Heart left ventricle (tissue), 16 donors: ENCODE data around the gene QSOX2. TPM values are rescaled to one million over a fixed set of nuclear protein-coding genes. Genes with fewer than 3 reads are reported as not detected.
A peak's percentile ranks its signal among the peaks of the same experiment; 100 is the strongest.

Experiments used
- ATAC-seq, 4 donors: fragments of 200-7000 bp; cut with Tn5 transposase; one replicate each; pipeline ENCODE4 v1.9.1; 2020 to 2022; ENCODE audit warnings: moderate library complexity in 4 of 4, mild to moderate bottlenecking in 3 of 4, moderate number of reproducible peaks in 1 of 4
- DNase-seq, 5 donors: peaks; one replicate each; pipeline ENCODE4 v3.0.0-alpha.2; 2020
- H3K27ac ChIP-seq, 12 donors: fragments of 200-600 bp; sonication (generic) in 4 of 12; one replicate each; pipeline versions ENCODE4 v1.5.0 to v1.8.0; 2016 to 2022; ENCODE audit warnings: mild to moderate bottlenecking in 2 of 12
- H3K27me3 ChIP-seq, 9 donors: fragments of 200-600 bp; sonication (generic) in 2 of 9; one replicate each; pipeline versions ENCODE4 v1.5.1 to v1.8.0; 2016 to 2022; ENCODE audit warnings: mild to moderate bottlenecking in 3 of 9
- H3K36me3 ChIP-seq, 9 donors: fragments of 200-600 bp; sonication (generic) in 2 of 9; one replicate each; pipeline versions ENCODE4 v1.5.0 to v1.8.0; 2018 to 2022; ENCODE audit warnings: mild to moderate bottlenecking in 2 of 9
- H3K4me1 ChIP-seq, 12 donors: fragments of 200-600 bp; sonication (generic) in 4 of 12; one replicate each; pipeline versions ENCODE4 v1.5.0 to v1.8.0; 2016 to 2022; ENCODE audit warnings: mild to moderate bottlenecking in 3 of 12
- H3K4me3 ChIP-seq, 12 donors: fragments of 200-600 bp; sonication (generic) in 4 of 12; one replicate each; pipeline versions ENCODE4 v1.5.0 to v1.8.0; 2017 to 2022; ENCODE audit warnings: mild to moderate bottlenecking in 9 of 12, moderate library complexity in 4 of 12
- H3K9me3 ChIP-seq, 12 donors: fragments of 200-600 bp; sonication (generic) in 4 of 12; one replicate each; pipeline versions ENCODE4 v1.5.0 to v1.8.0; 2016 to 2022; ENCODE audit warnings: mild to moderate bottlenecking in 1 of 12
- CTCF ChIP-seq, 12 donors: fragments of 200-600 bp; sonication (generic) in 4 of 12; IDR thresholded peaks; one replicate each; pipeline versions ENCODE4 v1.5.0 to v1.8.0; 2018 to 2022; ENCODE audit warnings: antibody characterized with exemption in 12 of 12, mild to moderate bottlenecking in 5 of 12
- POLR2A ChIP-seq, 2 donors: fragments of 450-650 bp; IDR thresholded peaks; one replicate each; pipeline ENCODE4 v1.6.1; 2017; ENCODE audit warnings: antibody characterized with exemption in 2 of 2, mild to moderate bottlenecking in 2 of 2, moderate library complexity in 2 of 2
- WGBS, 4 donors: extraction: QIAGEN DNeasy Blood & Tissue Kit in 2 of 4; methylation state at CpG; one replicate each; pipeline versions ENCODE4 v1.1.5 to v1.1.7; 2013 to 2018; 5-methylcytosine and 5-hydroxymethylcytosine counted together
- intact Hi-C, 10 donors: fragments of 100-400 bp; cut with DNase I; formaldehyde crosslinking; loops; one replicate each; pipeline versions ENCODE4 v1.11.1 to v1.14.2; 2022
- long read RNA-seq, 3 donors: library from polyadenylated mRNA; unstranded; transcript quantifications; one replicate each; pipeline ENCODE4 v2.0.0, GENCODE V29; 2020 to 2021
- polyA plus RNA-seq, 2 donors: library from polyadenylated mRNA; stranded (reverse); fragments of 200-250 nt; gene quantifications; one replicate each; pipeline ENCODE4 v1.2.3, GENCODE V29; 2013
- total RNA-seq, 9 donors: library from RNA; depleted of rRNA in 2 of 9; stranded (reverse); fragments of >200 nt in 2 of 9; fragmentation: NEBNext Ultra II Directional in 3 of 9; extraction: Animal tissue kit (Norgen Biotek cat#: 25700) in 3 of 9; gene quantifications; one replicate each; pipeline versions ENCODE4 v1.1.0 to v1.2.4, GENCODE V29; 2016 to 2023
- donor health status: ischemic (EF 13 %, LVEDD 7.1; RV severe dilation, severe dysfunction).
- donor health status: healthy with polysubstance abuse.
- donor health status: DM: no; HTN: yes; CAD: no.
- donor health status: DM: no; HTN: no; CAD: no.
- donor health status: ischemic (EF 25% LVEDD 6.9; RV normal size, moderate dysfunction).
- donor health status: ischemic (EF 25% LVEDD 5.7; RV mildly dilated, moderate dysfunction).
- donor health status: healthy.
- donor health status: DM: yes; HTN: yes; CAD: no.
- donor health status: ischemic (EF 35%, LVEDD 5.7; RV mildly dilated, moderate dysfunction).
- donor health status: nonischemic (EF 11% LVEDD 7.7; RV severe dilation, severe dysfunction).
- donor health status: DM: yes; HTN: yes; CAD: no.
- donor health status: PGD.
- donor health status: ischemic (EF 29% LVEDD 5.4; RV normal size, mild dysfunction).
- donor health status: nonischemic (EF 23%, LVEDD 6.1; RV moderate dilation, normal function).

The QSOX2 gene
- total RNA-seq = 1 to 10 TPM; 4.8 to 7.8 (median 5.9) TPM
- 1 to 10 TPM; 4.3 to 9.9 TPM for polyA plus RNA-seq
- long read RNA-seq, donor 1, partial matches to known transcripts = 0 of 7 reads
- long read RNA-seq, donor 1, other reads (novel, unspliced or antisense) = 7 of 7 reads
- long read RNA-seq, donor 2, partial matches to known transcripts = 0 of 3 reads
- long read RNA-seq, donor 2, other reads (novel, unspliced or antisense) = 3 of 3 reads
- long read RNA-seq, donor 3, partial matches to known transcripts = 0 of 3 reads
- long read RNA-seq, donor 3, other reads (novel, unspliced or antisense) = 3 of 3 reads

- H3K27me3 ChIP-seq = no peaks in the 10 kb centered on the region
- H3K4me3 ChIP-seq = peak within 1 kb of the TSS; percentile 67 to 95 (median 82)
- H3K27ac ChIP-seq = peak within 1 kb of the TSS in 3 of 12 donors; percentile 30 to 46 (median 33)
- peak; percentile 67 to 89 (median 88) for ATAC-seq
- H3K4me1 ChIP-seq = peaks cover 3 to 44% (median 21%) of the 10 kb centered on the region in 12 donors
- no peaks in the 10 kb centered on the region for H3K36me3 ChIP-seq
- H3K9me3 ChIP-seq = no peaks in the 10 kb centered on the region
- DNase-seq = peak; percentile 81 to 91 (median 89)
- intact Hi-C loops = loop anchor here in 1 of 10 donors (10.0 kb wide), 1 partner anchor 281 kb away; the partner anchor contains the start of gene UBAC1
- 1 to 3% (median 1%) methylated on average over 14 to 112 of the region's 112 CpGs for WGBS, 4 donors
- TF ChIP-seq CTCF (IDR thresholded peaks at IDR 0.05) (no peak), POLR2A (IDR thresholded peaks at IDR 0.05) (no peak)
Measured at GRCh38 chr9:136245219-136246150, at the start of gene QSOX2. QSOX2 (minus strand) TSS chr9:136245812; CDS start chr9:136245803, 9 bp downstream.

GRCh38 chr9:136295055-136295454, 49.4 kb upstream of the QSOX2 start:
- H3K9me3 ChIP-seq = no peaks in the 10 kb centered on the region
- no peaks in the 10 kb centered on the region for H3K36me3 ChIP-seq
- TF ChIP-seq CTCF (IDR thresholded peaks at IDR 0.05) (no peak), POLR2A (IDR thresholded peaks at IDR 0.05) (no peak)
- no peaks in the 10 kb centered on the region for H3K4me1 ChIP-seq
- peaks cover 0 to 5% (median 0%) of the 10 kb centered on the region in 9 donors for H3K27me3 ChIP-seq
- no peak overlapping the region for H3K27ac ChIP-seq
- intact Hi-C loops = no loop called here
- DNase-seq = no peak
- ATAC-seq = no peak
- H3K4me3 ChIP-seq = no peak overlapping the region
- 90 to 94% (median 92%) methylated on average over 11 to 16 of the region's 16 CpGs for WGBS, 4 donors

DNA sequence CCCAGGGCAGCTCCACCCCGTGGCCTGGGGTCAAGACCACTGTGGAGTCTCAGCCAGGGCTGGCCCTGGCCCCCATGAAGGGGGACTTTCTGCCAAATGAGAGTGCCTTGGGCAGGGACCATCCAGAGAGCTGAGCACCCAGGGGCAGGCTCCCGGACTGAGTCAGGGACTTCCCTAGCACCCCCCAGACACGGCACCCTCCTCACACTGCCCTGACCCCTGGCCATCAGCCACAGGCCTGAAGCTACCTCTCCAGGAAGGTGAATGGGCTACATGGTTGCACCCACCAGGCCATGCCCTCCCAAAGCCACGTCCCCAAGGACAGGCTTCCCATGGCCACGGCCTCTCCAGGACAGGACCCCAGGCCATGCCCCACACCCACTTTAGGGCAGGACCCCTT, 48.8 kb upstream of the QSOX2 start:
- Histone ChIP-seq H3K27me3 (peaks cover 0 to 6% (median 0%) of the 10 kb centered on the region in 9 donors), H3K4me1 (no peaks in the 10 kb centered on the region), H3K36me3 (no peaks in the 10 kb centered on the region), H3K9me3 (no peaks in the 10 kb centered on the region), H3K27ac (no peak overlapping the region), H3K4me3 (no peak overlapping the region)
- intact Hi-C loops = no loop called here
- no peak for DNase-seq
- no peak for ATAC-seq
- TF ChIP-seq CTCF (IDR thresholded peaks at IDR 0.05) (no peak), POLR2A (IDR thresholded peaks at IDR 0.05) (no peak)
- WGBS, 4 donors = 83 to 93% (median 86%) methylated on average over 3 to 5 of the region's 5 CpGs
